Liver (tissue), 9 donors: ENCODE measurements around the gene CSRP1. TPM values are rescaled to one million over a fixed set of nuclear protein-coding genes. Genes with fewer than 3 reads are reported as not detected.

ENCODE experiments used
- DNase-seq: peaks from one replicate; pipeline ENCODE4 v3.0.0-alpha.2; 2017; ENCODE audit warnings: low spot score
- H3K27ac ChIP-seq, 2 donors: one replicate each; pipeline ENCODE4 v1.7.0; 2013; ENCODE audit warnings: inconsistent platforms in 2 of 2, low read length in 2 of 2, control low read depth in 1 of 2, low read depth in 1 of 2, mild to moderate bottlenecking in 1 of 2
- H3K27me3 ChIP-seq, 4 donors: one replicate each; pipeline versions ENCODE4 v1.6.1 to v1.7.0; 2013; ENCODE audit warnings: low read length in 3 of 4, inconsistent platforms in 1 of 4, mild to moderate bottlenecking in 1 of 4, moderate library complexity in 1 of 4; ENCODE audit not compliant: control insufficient read depth in 4 of 4, insufficient read depth in 4 of 4
- H3K36me3 ChIP-seq, 4 donors: one replicate each; pipeline versions ENCODE4 v1.6.1 to v1.7.0; 2013; ENCODE audit warnings: low read length in 3 of 4, mild to moderate bottlenecking in 3 of 4, low read depth in 1 of 4, moderate library complexity in 1 of 4; ENCODE audit not compliant: control insufficient read depth in 4 of 4, insufficient read depth in 3 of 4
- H3K4me1 ChIP-seq, 4 donors: one replicate each; pipeline versions ENCODE4 v1.6.1 to v1.7.0; 2013; ENCODE audit warnings: low read length in 3 of 4, mild to moderate bottlenecking in 3 of 4, moderate library complexity in 1 of 4; ENCODE audit not compliant: control insufficient read depth in 4 of 4, insufficient read depth in 4 of 4
- H3K4me3 ChIP-seq, 3 donors: one replicate each; pipeline versions ENCODE4 v1.6.1 to v1.7.0; 2013; ENCODE audit warnings: low read length in 3 of 3, control low read depth in 1 of 3, low read depth in 1 of 3, mild to moderate bottlenecking in 1 of 3
- H3K9ac ChIP-seq, 2 donors: one replicate each; pipeline ENCODE4 v1.7.0; 2013; ENCODE audit warnings: low read length in 2 of 2, mild to moderate bottlenecking in 2 of 2, moderate library complexity in 2 of 2, control low read depth in 1 of 2, low read depth in 1 of 2
- H3K9me3 ChIP-seq, 4 donors: one replicate each; pipeline versions ENCODE4 v1.6.1 to v1.7.0; 2013; ENCODE audit warnings: low read length in 3 of 4; ENCODE audit not compliant: control insufficient read depth in 4 of 4
- ATF3 ChIP-seq: IDR thresholded peaks from 2 replicates; pipeline ENCODE4 v1.6.1; 2016; ENCODE audit warnings: antibody characterized with exemption
- CTCF ChIP-seq: fragments of 150-350 bp; IDR thresholded peaks from 2 replicates; pipeline ENCODE4 v1.5.1; 2017; ENCODE audit warnings: improper control_type of control experiment, low read depth, low read length; ENCODE audit not compliant: missing input control
- EGR1 ChIP-seq, 2 donors: IDR thresholded peaks; 2 replicates each; pipeline ENCODE4 v1.6.1; 2016 to 2018; ENCODE audit warnings: antibody characterized with exemption in 2 of 2, low read depth in 2 of 2
- FOXA1 ChIP-seq: IDR thresholded peaks from 2 replicates; pipeline ENCODE4 v1.6.1; 2016; ENCODE audit warnings: antibody characterized with exemption
- FOXA2 ChIP-seq: IDR thresholded peaks from 2 replicates; pipeline ENCODE4 v1.6.1; 2016; ENCODE audit warnings: antibody characterized with exemption
- GABPA ChIP-seq, 2 donors: IDR thresholded peaks in 1 of 2; conservative IDR thresholded peaks in 1 of 2; 2 replicates each; pipeline ENCODE4 v1.6.1; 2016; ENCODE audit warnings: antibody characterized with exemption in 2 of 2, mild to moderate bottlenecking in 1 of 2, moderate library complexity in 1 of 2
- HNF4A ChIP-seq, 2 donors: conservative IDR thresholded peaks; 2 replicates each; pipeline ENCODE4 v1.6.1; 2016; ENCODE audit warnings: antibody characterized with exemption in 2 of 2, mild to moderate bottlenecking in 2 of 2
- HNF4G ChIP-seq: IDR thresholded peaks from 2 replicates; pipeline ENCODE4 v1.6.1; 2016; ENCODE audit warnings: antibody characterized with exemption
- JUND ChIP-seq, 2 donors: IDR thresholded peaks; 2 replicates each; pipeline ENCODE4 v1.6.1; 2016; ENCODE audit warnings: antibody characterized with exemption in 2 of 2
- MAX ChIP-seq: IDR thresholded peaks from 2 replicates; pipeline ENCODE4 v1.6.1; 2016; ENCODE audit warnings: antibody characterized with exemption
- NR2F2 ChIP-seq: IDR thresholded peaks from 2 replicates; pipeline ENCODE4 v1.6.1; 2016; ENCODE audit warnings: antibody characterized with exemption
- RAD21 ChIP-seq, 2 donors: IDR thresholded peaks; 2 replicates each; pipeline ENCODE4 v1.6.1; 2016; ENCODE audit warnings: antibody characterized with exemption in 2 of 2, mild to moderate bottlenecking in 2 of 2
- REST ChIP-seq: IDR thresholded peaks from 2 replicates; pipeline ENCODE4 v1.6.1; 2016; ENCODE audit warnings: antibody characterized with exemption, mild to moderate bottlenecking
- RXRA ChIP-seq, 2 donors: IDR thresholded peaks; 2 replicates each; pipeline ENCODE4 v1.6.1; 2017 to 2018; ENCODE audit warnings: antibody characterized with exemption in 2 of 2, mild to moderate bottlenecking in 1 of 2
- SP1 ChIP-seq: IDR thresholded peaks from 2 replicates; pipeline ENCODE4 v1.6.1; 2018; ENCODE audit warnings: antibody characterized with exemption, mild to moderate bottlenecking
- TAF1 ChIP-seq: conservative IDR thresholded peaks from 2 replicates; pipeline ENCODE4 v1.6.1; 2016; ENCODE audit warnings: antibody characterized with exemption, mild to moderate bottlenecking
- YY1 ChIP-seq: IDR thresholded peaks from 2 replicates; pipeline ENCODE4 v1.6.1; 2016; ENCODE audit warnings: antibody characterized with exemption, mild to moderate bottlenecking
- ZBTB33 ChIP-seq: IDR thresholded peaks from 2 replicates; pipeline ENCODE4 v1.6.1; 2016; ENCODE audit warnings: antibody characterized with exemption
- WGBS: extraction: QIAGEN DNeasy Blood & Tissue Kit; methylation state at CpG from one replicate; pipeline ENCODE4 v1.1.7; 2013; 5-methylcytosine and 5-hydroxymethylcytosine counted together
- polyA plus RNA-seq, 2 donors: library from polyadenylated mRNA; stranded (reverse) in 1 of 2; unstranded in 1 of 2; fragments of 200-250 nt in 1 of 2; fragments of >200 nt in 1 of 2; fragmentation: Nextera tagmentation in 1 of 2; extraction: Ambion mirVana in 1 of 2; gene quantifications; one replicate each; pipeline versions ENCODE4 v1.2.1 to v1.2.3, GENCODE V29; 2013 to 2015
- total RNA-seq, 2 donors: library from RNA; depleted of rRNA; stranded (reverse); fragments of >200 nt; gene quantifications; one replicate each; pipeline ENCODE4 v1.2.3, GENCODE V29; 2014
- donor health status: healthy.
- donor health status: healthy.
- donor health status: healthy.
- donor health status: healthy.
- donor health status: healthy.

CSRP1 gene
- total and polyA plus RNA-seq, 4 donors: 42.7 to 96.9 (median 68.3) TPM

GRCh38 chr1:201495551-201496295 lies 11.2 kb downstream of the CSRP1 start:
- peaks cover 19 to 79% (median 69%) of the 10 kb centered on the region in 4 donors for H3K4me1 ChIP-seq
- WGBS: 35% methylated on average over 11 of the region's 11 CpGs
- H3K27me3 ChIP-seq: no peaks in the 10 kb centered on the region
- H3K36me3 ChIP-seq: peaks cover 3 to 13% (median 7%) of the 10 kb centered on the region in 4 donors
- no peaks in the 10 kb centered on the region for H3K9me3 ChIP-seq
- DNase-seq: no peak
- H3K27ac ChIP-seq: peak overlapping the region; percentile 55 to 71
- no peak overlapping the region for H3K4me3 ChIP-seq
- TF ChIP-seq JUND (IDR thresholded peaks at IDR 0.05) (peak in 1 of 2 donors; percentile 60), NR2F2 (peak; percentile 95), TAF1 (no peak), HNF4A (conservative IDR thresholded peaks at IDR 0.05) (peak; percentile 78 to 79), MAX (peak; percentile 66), YY1 (peak; percentile 59), CTCF (no peak), EGR1 (IDR thresholded peaks at IDR 0.05; ENCODE audit: low read depth in 2 of 2) (peak in 1 of 2 donors; percentile 47), RXRA (IDR thresholded peaks at IDR 0.05) (peak; percentile 90 to 91), ATF3 (peak; percentile 12), ZBTB33 (no peak), RAD21 (IDR thresholded peaks at IDR 0.05) (no peak), HNF4G (no peak), FOXA2 (no peak), FOXA1 (no peak), GABPA (IDR thresholded peaks at IDR 0.05 in 1 of 2, conservative IDR thresholded peaks at IDR 0.05 in 1 of 2) (peak in 1 of 2 donors; percentile 23), SP1 (peak; percentile 87), REST (no peak)
- H3K9ac ChIP-seq: no peak overlapping the region
